Panc1 (cell line): Measurements from ENCODE around the gene RAC2. TPM values are rescaled to one million over a fixed set of nuclear protein-coding genes. Genes with fewer than 3 reads are reported as not detected.

ENCODE experiments used
- ATAC-seq: fragments of 200-7000 bp; cut with Tn5 transposase; 2 replicates; pipeline ENCODE4 v1.9.1; 2020; ENCODE audit warnings: mild to moderate bottlenecking, moderate library complexity
- BruUV-seq: library from RNA; stranded (reverse); fragments of 400-500 nt; replicated peaks from 2 replicates; lab custom pipeline; 2021; lab: Mats Ljungman, UMichigan
- CTCF ChIA-PET: fragments of 300-600 bp; sonication (Branson Sonifier 250); formaldehyde crosslinking; loops from one replicate; lab custom pipeline; 2022; ENCODE audit warnings: antibody characterized with exemption; lab: Charles Lee
- POLR2A ChIA-PET: fragments of 300-600 bp; sonication (Branson Sonifier 250); formaldehyde crosslinking; loops from one replicate; lab custom pipeline; 2022; ENCODE audit warnings: antibody characterized with exemption; lab: Charles Lee
- DNase-seq: peaks from one replicate; pipeline ENCODE4 v3.0.0-alpha.2; 2010; ENCODE audit warnings: low read depth, low spot score
- H3K27ac ChIP-seq: 2 replicates; pipeline ENCODE4 v1.5.1; 2011; ENCODE audit warnings: mild to moderate bottlenecking, low read length, inconsistent platforms
- H3K27me3 ChIP-seq: fragments of 200-500 bp; sonication (Bioruptor generic); 2 replicates; pipeline ENCODE4 v1.6.0; 2014; ENCODE audit warnings: low read length, inconsistent platforms; ENCODE audit not compliant: control insufficient read depth, insufficient read depth
- H3K36me3 ChIP-seq: fragments of 200-500 bp; sonication (Bioruptor generic); 2 replicates; pipeline ENCODE4 v1.5.1; 2014; ENCODE audit warnings: inconsistent platforms, mild to moderate bottlenecking, low read length, moderate library complexity; ENCODE audit not compliant: control insufficient read depth, insufficient read depth
- H3K4me1 ChIP-seq: 2 replicates; pipeline ENCODE4 v1.5.1; 2011; ENCODE audit warnings: inconsistent platforms, mild to moderate bottlenecking, low read length, moderate library complexity; ENCODE audit not compliant: control insufficient read depth, insufficient read depth
- H3K4me3 ChIP-seq, 2 experiments: 2 replicates each; pipeline ENCODE4 v1.5.1; 2011 to 2012; ENCODE audit warnings: low read depth in 2 of 2, low read length in 2 of 2, mild to moderate bottlenecking in 2 of 2, inconsistent platforms in 1 of 2, moderate library complexity in 1 of 2
- H3K9me3 ChIP-seq: fragments of 200-500 bp; sonication (Bioruptor generic); 2 replicates; pipeline ENCODE4 v1.5.1; 2014; ENCODE audit warnings: low read depth, mild to moderate bottlenecking, inconsistent platforms, low read length, moderate library complexity; ENCODE audit not compliant: control insufficient read depth, insufficient read depth
- CTCF ChIP-seq: fragments of 450-650 bp; IDR thresholded peaks from 2 replicates; pipeline ENCODE4 v1.5.1; 2017; ENCODE audit warnings: mild to moderate bottlenecking
- POLR2AphosphoS5 ChIP-seq: IDR thresholded peaks from 2 replicates; pipeline ENCODE4 v1.6.1; 2012; ENCODE audit warnings: mild to moderate bottlenecking, low read depth, low read length, moderate library complexity
- REST ChIP-seq, 2 experiments: IDR thresholded peaks; 2 replicates each; pipeline ENCODE4 v1.6.1; 2011 to 2012; ENCODE audit warnings: low read depth in 2 of 2, control low read depth in 1 of 2, low read length in 1 of 2, mild to moderate bottlenecking in 1 of 2, moderate library complexity in 1 of 2; ENCODE audit not compliant: insufficient read depth in 1 of 2
- SIN3A ChIP-seq: IDR thresholded peaks from 2 replicates; pipeline ENCODE4 v1.6.1; 2012; ENCODE audit warnings: low read depth, mild to moderate bottlenecking, low read length, moderate library complexity, borderline replicate concordance; ENCODE audit not compliant: insufficient read depth
- TCF7L2 ChIP-seq: IDR thresholded peaks from 2 replicates; pipeline ENCODE4 v1.6.1; 2011; ENCODE audit warnings: mild to moderate bottlenecking, low read depth, low read length, inconsistent platforms
- in situ Hi-C: cut with HindIII; loops from 2 replicates; pipeline ENCODE4 v1.10.0; 2016; ENCODE audit warnings: low sequenced_read_pairs, low pct_unique_long_range_greater_than_20kb
- intact Hi-C: fragments of 100-400 bp; cut with micrococcal nuclease; formaldehyde crosslinking; loops from one replicate; pipeline ENCODE4 v1.10.0; 2022; ENCODE audit not compliant: unreplicated experiment
- total RNA-seq: library from RNA; stranded (reverse); gene quantifications from one replicate; pipeline ENCODE4 v1.2.1, GENCODE V29; 2021; ENCODE audit not compliant: unreplicated experiment

RAC2 gene
- total RNA-seq, 1 experiment from 2014 or later = 1.5 TPM

DNA sequence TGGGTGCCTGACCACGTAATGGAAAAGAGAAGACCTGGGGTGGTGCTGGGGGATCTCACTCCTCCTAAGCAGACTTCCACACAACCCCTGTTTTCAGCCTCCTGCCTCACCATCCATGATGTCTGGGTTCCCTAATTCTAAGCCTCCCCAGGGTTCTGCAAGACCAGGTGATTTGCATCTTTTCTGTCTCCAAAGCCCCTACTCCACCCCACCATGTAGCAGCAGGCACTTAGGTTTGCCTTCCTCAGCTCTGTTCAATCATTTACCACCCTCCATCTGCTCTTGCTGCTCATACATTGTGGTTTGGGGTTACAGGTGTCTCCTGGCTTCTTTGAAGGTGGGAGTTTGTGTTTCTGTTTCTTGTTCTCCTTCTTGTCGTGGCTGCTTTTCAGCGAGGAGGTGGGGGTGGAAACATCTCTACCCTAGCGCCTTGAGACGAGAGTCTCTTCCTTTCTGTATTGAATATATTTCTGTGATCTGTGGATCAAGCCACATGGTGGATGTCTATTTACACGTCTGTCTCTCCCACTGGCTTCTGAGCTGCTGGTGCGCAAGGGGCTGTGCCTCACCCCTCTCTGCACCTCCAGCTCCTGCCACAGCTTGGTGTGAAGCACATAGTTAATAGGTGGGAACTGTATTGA is 25.2 kb downstream of the RAC2 start:
- H3K4me1 ChIP-seq = no peaks in the 10 kb centered on the region
- no peaks in the 10 kb centered on the region for H3K9me3 ChIP-seq
- H3K27ac ChIP-seq = no peak overlapping the region
- TF ChIP-seq TCF7L2 (no peak), CTCF (no peak), REST (IDR thresholded peaks at IDR 0.05; ENCODE audit: insufficient read depth in 1 of 2, low read depth in 2 of 2, low read length in 1 of 2) (no peak), SIN3A (no peak), POLR2AphosphoS5 (no peak)
- ATAC-seq = no peak
- BruUV-seq = no TSS peak
- ChIA-PET CTCF (no interaction called here), POLR2A (no interaction called here)
- intact Hi-C loops = no loop called here
- no peaks in the 10 kb centered on the region for H3K27me3 ChIP-seq
- no peak for DNase-seq
- in situ Hi-C loops = no loop called here
- no peaks in the 10 kb centered on the region for H3K36me3 ChIP-seq
- no peak overlapping the region for H3K4me3 ChIP-seq

- Histone ChIP-seq H3K27me3 (no peaks in the 10 kb centered on the region), H3K36me3 (no peaks in the 10 kb centered on the region), H3K9me3 (no peaks in the 10 kb centered on the region), H3K4me1 (no peaks in the 10 kb centered on the region), H3K4me3 (no peak overlapping the region), H3K27ac (no peak overlapping the region)
- ATAC-seq = no peak
- TF ChIP-seq SIN3A = no peak
- no peak for TF ChIP-seq POLR2AphosphoS5
- TF ChIP-seq TCF7L2 = no peak
- TF ChIP-seq REST (IDR thresholded peaks at IDR 0.05; ENCODE audit: insufficient read depth in 1 of 2, low read depth in 2 of 2, low read length in 1 of 2) = no peak
- TF ChIP-seq CTCF = no peak
- no TSS peak for BruUV-seq
- ChIA-PET CTCF (no interaction called here), POLR2A (no interaction called here)
- intact Hi-C loops (no loop called here), in situ Hi-C loops (no loop called here)
- DNase-seq = no peak
These were observed 25.7 kb downstream of the RAC2 start for GRCh38 chr22:37218399-37218770.
